HG03175 (cell line): ENCODE measurements around the gene C6orf163.

Experiments used
- ATAC-seq: cut with Tn5 transposase; IDR thresholded peaks from one replicate; pipeline ENCODE4 v1.9.1; 2021; ENCODE audit warnings: mild to moderate bottlenecking, moderate library complexity; ENCODE audit not compliant: unreplicated experiment

C6orf163 gene

DNA sequence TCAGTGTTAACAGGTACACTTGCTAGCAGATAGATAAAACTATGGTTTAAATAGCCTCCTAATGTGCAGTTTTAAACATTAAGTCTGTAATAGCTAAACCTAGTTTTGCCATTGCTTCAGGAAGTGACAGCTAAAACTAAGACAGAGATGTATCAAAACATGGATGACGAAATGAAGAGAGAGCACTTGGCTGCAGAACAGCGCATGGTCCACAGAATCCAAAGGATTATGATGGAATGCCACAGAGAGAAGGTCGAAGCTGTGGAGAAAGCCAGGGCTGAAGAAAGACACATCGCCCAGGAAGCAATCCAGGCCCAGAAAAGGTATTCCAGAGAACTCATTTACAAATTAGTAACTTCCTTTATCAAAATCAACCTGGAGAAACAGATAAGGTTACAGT lies 11.6 kb downstream of the C6orf163 start:
- ATAC-seq, result no peak

- no peak for ATAC-seq
Observed at GRCh38 chr6:87357479-87358196, 13.0 kb downstream of the C6orf163 start.

- no peak for ATAC-seq
Observed at GRCh38 chr6:87364602-87365252, 20.1 kb downstream of the C6orf163 start.

DNA sequence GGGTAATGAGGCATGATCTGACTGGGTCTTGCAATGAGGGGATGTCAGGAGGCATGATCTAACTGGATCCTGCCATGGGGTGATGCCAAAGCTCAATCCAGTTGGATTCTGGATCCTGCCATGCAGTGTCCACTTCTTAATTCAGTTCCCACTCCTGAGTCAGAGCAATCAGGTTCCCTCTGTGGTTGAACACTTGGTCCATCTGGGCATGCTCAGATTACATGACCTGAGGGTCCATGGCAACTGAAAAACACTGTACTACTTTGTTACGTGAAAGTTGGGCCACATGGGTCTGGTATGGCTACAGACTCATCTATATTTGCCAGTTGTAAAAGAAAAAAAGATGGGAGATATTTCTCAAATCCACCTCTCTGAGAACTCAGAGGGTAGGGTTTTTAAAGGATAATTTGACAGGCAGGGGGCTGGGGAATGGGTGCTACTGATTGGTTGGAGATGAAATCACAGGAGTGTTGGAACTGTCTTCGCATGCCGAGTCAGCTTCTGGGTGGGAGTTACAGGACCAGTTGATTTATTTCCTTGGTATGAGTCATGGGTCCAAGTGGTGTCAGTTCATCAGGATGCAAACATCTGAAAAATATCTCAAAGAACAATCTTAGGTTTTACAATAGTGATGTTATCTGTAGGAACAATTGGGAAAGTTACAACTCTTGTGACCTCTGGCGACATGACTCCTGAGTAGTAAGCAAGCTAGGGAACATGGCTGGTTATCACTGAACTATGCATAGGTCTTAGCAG lies 21.6 kb downstream of the C6orf163 start:
- no peak for ATAC-seq

DNA sequence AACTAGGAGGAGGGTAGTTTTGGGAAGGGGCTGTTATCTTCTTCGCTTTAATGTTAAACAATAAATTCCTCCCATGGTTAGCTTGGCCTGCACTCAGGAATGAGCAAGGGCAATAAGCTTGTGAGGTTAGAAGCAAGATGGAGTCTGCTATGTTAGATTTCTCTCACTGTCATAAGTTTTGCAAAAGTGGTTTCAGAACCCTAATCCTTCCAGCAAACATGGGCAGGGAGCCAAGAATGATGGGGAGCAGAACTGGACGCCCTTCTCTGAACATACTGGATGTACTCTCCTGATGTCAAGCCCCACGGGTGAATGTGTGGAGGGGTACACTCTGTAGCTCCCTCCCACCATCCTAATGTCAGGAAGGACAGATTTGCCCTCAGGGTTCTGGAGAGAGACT lies 22.3 kb downstream of the C6orf163 start:
- ATAC-seq, result no peak

DNA sequence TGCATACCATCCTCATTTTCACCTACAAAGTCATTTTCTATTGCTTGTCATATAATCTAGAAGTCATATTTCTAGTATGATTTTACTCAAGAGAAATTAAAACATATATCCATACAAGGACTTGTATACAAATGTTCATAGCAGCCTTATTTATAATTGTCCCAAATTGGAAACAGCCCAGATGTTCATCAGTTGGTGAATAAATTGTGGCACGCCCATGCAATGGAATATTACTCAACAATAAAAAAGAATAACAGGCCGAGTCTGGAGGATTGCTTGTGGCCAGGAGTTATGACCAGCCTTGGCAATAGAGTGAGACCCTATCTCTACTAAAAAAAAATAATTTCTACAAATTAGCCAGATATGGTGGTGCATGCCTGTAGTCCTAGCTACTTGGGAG lies 28.8 kb downstream of the C6orf163 start:
- no peak for ATAC-seq

DNA sequence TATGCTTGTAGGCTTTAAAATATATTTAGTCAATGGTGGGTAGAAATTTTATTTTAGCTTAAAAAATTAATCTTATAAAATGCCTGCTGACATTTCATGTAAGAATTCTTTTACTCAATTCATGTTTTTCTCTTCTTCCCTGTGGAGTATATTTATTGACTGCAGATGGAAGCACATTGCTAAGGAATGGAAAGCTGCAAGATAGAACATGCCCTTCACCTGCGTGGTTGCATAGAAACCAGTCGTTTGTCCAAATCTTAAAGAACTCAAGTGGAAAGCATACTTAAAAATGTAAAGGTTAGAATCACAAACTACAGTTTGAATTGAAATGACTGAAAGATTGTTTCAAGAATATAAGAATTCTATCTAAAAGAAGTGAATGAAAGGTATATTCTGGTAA lies 30.7 kb downstream of the C6orf163 start:
- no peak for ATAC-seq

DNA sequence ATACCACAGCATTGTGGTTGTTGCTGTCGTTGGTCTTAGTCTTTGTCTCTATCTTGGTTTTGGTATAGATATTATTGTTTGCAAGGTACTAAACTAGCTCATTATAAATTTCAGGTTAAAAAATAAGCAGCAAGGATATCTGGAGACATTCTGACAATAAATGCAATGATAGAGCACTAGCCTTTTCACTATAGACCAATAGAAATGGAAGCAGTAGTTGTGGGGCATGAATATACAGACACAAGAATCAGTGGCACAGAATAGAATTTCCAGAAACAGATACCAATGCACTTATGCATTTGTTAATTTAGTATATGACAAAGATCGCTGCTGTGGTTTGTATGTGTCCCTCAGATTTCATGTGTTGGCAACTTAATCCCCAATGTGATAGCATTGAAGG lies 32.0 kb downstream of the C6orf163 start:
- no peak for ATAC-seq

DNA sequence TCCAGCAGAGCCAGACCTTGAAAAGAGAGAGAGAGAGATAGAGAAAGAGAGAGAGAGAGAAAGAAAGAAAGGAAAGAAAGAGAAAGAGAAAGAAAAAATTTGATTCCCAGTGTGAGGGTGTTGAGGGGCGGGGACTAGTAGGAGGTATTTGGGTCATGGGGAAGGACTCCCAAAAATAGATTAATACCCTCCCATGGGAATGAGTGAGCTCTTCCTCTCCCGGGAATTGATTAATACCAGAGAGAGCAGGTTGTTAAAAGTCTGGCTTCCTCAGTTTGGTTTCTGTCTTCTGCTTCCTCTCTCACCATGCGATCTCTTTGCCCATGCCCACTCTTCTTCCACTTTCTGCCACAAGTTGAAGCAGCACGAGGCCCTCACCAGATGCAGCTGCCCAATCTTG lies 34.3 kb downstream of the C6orf163 start:
- no peak for ATAC-seq

GRCh38 chr6:87382861-87383260 lies 38.2 kb downstream of the C6orf163 start:
- no peak for ATAC-seq

- ATAC-seq, result no peak
Observed at GRCh38 chr6:87384038-87384437, 39.4 kb downstream of the C6orf163 start.

GRCh38 chr6:87384449-87384848 lies 39.8 kb downstream of the C6orf163 start:
- ATAC-seq, result no peak

DNA sequence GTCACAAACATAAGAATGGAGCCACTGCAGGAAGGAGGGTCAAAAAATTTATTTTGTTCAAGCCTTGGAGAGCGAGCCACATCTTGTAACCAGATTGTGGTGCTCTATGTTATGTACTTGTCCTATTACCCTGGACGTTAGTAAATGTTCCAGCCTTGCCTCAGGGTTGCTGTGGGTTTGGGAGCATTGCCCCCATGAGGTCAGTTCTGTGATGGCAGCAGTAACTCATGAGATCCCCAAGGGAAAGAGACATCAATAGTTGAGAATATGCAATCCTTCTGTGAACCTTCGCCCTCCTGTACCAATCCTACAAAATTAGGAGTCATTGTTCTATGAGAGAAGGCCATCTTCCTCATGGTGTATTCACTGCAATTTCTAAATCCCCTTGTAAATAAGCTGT lies 46.7 kb downstream of the C6orf163 start:
- no peak for ATAC-seq

DNA sequence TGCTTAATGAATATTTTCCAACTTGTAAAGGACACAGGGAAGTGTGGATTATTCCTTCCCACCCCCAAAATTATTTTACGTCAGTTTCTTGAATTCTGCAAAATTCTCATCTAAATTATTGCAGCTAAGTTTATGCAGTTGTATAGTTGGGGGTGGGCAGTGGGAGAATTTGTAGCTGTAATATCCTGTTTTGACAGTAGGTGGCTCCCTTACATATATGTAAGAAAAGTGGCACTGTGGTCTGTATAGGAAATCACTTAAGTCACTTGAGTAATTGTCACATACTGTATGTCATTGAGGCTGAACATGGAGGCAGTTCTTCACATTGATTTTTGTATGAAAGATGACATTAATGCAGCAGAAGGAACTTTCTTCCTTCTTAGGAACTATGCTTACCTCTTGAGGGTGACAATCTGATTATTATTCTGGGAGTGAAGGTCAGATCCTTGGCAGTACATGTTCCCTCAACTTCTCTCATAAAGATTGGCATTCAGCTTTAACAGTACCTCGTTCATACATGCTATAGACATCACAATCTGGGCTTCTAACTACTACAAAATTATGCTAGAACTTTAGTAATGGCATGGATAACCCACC lies 48.5 kb downstream of the C6orf163 start:
- ATAC-seq, result peak; percentile 72

GRCh38 chr6:87395431-87395830 lies 50.8 kb downstream of the C6orf163 start:
- ATAC-seq, result no peak

DNA sequence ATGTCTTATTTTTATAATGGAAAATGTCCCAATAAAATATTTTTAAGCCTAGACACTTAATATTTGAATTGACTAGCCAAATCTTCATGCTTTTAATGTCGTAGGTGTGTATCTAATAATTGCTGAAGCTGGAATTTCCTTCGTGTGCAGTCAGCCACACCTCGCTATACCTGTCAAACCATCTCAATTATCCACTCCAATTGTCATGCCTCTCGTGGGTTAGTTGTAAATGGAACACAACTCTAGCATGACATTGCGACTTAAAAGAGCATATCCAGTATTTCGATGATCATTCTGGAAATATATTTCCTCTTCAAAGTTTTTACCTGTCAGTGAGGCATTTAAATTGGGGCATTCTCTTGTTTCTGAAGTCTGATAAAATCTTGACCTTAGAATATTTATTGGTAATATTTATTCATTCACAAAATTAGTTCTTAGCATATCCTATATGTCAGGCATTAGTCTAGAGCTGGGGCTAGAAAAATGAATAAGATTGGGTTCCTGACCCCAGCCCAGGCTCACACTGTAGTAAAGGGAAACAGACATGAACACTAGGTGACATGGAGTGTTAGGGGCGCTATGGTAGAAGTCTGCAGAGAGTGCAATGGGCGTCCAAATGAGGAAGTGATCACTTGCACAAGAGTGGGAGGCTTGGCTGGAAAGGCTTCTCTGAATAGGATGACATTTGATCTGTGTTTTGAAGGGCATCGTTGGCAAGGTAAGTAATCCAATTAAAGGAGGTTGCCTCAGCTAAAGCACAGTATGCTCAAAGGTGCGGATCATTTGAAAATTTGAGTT lies 52.2 kb downstream of the C6orf163 start:
- peak; percentile 79 for ATAC-seq

DNA sequence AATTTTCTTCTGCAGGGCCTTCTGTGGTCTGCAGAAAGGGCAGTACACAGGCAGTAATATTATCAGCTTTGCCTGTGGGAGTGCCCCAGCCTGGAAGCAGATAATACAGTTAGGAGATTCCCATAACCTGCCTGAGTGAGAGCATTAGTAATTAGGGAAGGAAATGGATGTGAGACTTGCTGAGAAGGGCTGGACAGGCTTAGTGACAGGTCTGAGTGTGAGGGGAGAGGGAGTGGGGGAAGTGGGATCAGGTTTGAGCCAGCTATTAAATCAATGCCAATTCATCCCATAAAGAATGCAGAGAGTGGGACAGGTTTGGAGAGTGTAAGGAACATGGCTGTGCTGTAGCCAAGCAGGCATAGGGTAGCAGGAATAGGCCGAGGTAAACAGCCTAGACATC lies 53.0 kb downstream of the C6orf163 start:
- ATAC-seq, result no peak

DNA sequence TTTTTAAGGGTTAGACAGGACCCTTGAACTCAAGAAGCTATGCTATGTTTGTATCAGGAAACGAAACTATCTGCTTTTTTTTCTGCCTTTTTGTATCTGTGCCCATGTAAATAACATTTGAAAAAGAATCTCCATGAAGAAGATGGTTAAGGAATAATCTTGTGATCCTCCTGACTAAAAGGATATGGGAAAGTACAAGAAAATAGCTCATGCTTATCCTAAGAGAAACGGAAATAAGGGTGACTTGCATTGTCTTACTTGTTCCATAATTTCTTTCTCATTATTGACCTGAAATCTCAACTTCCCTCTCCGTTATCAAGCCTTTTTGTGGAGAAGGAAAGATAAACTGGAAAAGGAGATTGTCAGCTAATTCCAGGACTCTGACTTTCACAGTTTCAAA lies 57.2 kb downstream of the C6orf163 start:
- ATAC-seq, result no peak

DNA sequence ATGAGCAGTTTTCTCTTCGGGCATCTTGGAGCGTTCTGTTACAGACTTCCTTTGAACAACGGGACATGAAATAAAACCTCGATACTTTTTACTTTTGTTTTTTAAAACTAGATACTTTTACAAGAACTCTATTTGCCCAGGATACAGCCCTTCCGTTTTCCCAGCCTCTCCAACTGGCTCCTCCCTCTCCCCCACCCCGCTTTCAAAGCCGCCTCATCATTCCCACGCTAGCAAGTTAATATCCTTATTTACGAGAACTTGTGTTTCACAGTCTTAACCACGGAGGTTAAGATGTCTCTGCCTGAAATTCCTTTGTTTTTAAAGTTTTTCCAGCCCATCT lies 62.9 kb downstream of the C6orf163 start:
- ATAC-seq, result peak; percentile 10

DNA sequence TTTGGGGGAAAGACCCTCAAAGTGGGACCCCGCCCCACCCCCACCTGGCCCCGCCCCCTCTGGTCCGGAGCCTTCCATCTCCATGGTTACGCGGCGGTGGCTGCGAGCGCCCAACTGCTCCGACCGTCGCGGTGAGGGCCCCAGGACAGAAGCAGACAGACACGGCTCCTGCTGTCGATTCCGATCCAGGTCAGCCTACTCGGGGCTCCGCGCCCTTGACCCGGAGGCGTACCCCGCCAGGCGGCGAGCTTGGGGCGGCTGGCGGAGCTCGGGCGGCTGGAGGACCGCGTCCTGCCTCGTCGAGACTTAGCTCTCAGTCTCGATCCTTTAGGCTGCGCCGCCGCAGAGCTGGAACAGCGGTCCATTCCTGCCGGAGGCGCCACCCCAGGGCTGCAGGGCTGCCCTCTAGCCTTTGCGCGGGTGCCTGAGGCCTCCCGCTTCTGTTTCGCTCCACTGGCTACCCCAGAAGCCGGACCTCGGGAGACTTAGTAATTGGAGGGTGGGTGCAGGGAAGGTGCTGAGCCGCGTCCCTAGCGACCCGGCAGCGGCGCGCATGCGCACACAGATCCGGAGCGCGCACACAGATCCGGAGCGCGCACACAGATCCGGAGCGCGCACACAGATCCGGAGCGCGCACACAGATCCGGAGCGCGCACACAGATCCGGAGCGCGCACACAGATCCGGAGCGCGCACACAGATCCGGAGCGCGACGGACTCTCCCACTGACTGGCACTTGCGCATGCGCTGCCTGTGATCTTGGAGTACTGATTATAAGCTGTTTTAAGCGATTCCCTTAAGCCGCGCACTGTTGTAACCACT lies 63.5 kb downstream of the C6orf163 start, which contains the start of gene CFAP206:
TSS of gene CFAP206 (plus strand) at position 72 of the 820 bp plus-strand sequence. CDS start 1,868 bp downstream, outside the sequence.
- peak; percentile 87 for ATAC-seq
